Thyroid gland (tissue), 4 donors: ENCODE measurements around the gene WDR37.
"Not testable (repeated sequence)": the region's sequence is repeated elsewhere in the genome, so short reads cannot be mapped to it uniquely, and the experiment has no call there.

ENCODE experiments used
- CTCF ChIP-seq, 6 experiments: fragments of 200-600 bp in 3 of 6; fragments of 450-650 bp in 3 of 6; sonication (generic) in 3 of 6; IDR thresholded peaks; one replicate each; pipeline ENCODE4 v1.5.1; 2016 to 2019; ENCODE audit warnings: antibody characterized with exemption in 6 of 6, mild to moderate bottlenecking in 2 of 6, inconsistent platforms in 1 of 6, moderate library complexity in 1 of 6
- POLR2A ChIP-seq, 2 donors: fragments of 450-650 bp; IDR thresholded peaks; one replicate each; pipeline ENCODE4 v1.6.1; 2017; ENCODE audit warnings: antibody characterized with exemption in 2 of 2, mild to moderate bottlenecking in 2 of 2, moderate library complexity in 1 of 2

GRCh38 chr10:1161315-1161673 is 105.1 kb downstream of the WDR37 start:
- TF ChIP-seq CTCF, POLR2A (IDR thresholded peaks at IDR 0.05): not testable (repeated sequence)
